ENCODE measurements around the gene TSPAN18. TPM values are rescaled to one million over a fixed set of nuclear protein-coding genes. Genes with fewer than 3 reads are reported as not detected.

TSPAN18 gene
- total RNA-seq, 2 experiments from 2014 or later: 0.85 to 0.92 TPM

DNA sequence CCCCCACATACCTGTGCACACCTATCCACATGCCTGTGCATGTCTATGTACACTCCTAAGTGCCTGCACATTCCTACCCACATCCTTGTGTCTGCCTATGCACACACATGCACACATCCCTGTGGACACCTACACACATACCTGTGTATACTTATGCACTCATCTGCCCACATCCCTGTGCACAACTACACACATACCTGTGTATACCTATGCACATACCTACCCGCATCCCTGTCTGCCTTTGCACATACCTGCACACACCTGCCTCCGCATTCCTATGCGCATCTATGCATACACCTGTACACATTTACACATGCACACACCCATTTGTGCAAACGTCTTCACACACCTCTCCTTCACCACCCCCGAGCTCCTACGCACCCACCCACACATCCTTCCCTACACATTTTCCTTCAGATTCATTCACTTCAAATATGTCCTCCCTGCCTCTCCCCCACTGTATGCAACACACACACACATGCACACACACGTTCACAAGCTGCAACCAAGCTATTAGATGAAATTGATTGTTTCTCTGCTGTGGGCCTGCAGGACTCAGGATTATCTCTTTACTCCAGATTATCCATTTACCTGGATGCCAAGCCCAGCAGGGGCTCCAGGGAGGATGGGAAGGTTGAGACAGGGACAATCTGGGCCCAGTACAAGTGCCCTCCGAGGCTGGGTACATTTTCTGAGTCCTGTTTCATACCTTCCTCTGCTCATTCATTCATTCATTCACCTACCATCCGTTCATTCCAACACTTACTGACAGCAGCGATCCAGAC lies 53.2 kb downstream of the TSPAN18 start:
- CTCF ChIA-PET: no interaction called here
- Mint-ChIP-seq H3K27me3 (peaks cover 1% of the 10 kb centered on the region), H3K4me3 (no peak overlapping the region), H3K36me3 (ENCODE audit: low read depth) (no peaks in the 10 kb centered on the region), H3K27ac (no peak overlapping the region), H3K4me1 (ENCODE audit: low read depth) (no peaks in the 10 kb centered on the region), H3K9me3 (no peaks in the 10 kb centered on the region)
- ATAC-seq (no peak), DNase-seq (no peak)
- TF ChIP-seq, protein P1, sequence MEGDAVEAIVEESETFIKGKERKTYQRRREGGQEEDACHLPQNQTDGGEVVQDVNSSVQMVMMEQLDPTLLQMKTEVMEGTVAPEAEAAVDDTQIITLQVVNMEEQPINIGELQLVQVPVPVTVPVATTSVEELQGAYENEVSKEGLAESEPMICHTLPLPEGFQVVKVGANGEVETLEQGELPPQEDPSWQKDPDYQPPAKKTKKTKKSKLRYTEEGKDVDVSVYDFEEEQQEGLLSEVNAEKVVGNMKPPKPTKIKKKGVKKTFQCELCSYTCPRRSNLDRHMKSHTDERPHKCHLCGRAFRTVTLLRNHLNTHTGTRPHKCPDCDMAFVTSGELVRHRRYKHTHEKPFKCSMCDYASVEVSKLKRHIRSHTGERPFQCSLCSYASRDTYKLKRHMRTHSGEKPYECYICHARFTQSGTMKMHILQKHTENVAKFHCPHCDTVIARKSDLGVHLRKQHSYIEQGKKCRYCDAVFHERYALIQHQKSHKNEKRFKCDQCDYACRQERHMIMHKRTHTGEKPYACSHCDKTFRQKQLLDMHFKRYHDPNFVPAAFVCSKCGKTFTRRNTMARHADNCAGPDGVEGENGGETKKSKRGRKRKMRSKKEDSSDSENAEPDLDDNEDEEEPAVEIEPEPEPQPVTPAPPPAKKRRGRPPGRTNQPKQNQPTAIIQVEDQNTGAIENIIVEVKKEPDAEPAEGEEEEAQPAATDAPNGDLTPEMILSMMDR (IDR thresholded peaks at IDR 0.05): no peak
- POLR2A ChIA-PET: no interaction called here
- intact Hi-C loops (cut with micrococcal nuclease): loop anchor here (5.0 to 10.0 kb wide), 3 partner anchors 112 to 223 kb away; no protein-coding TSS in a partner anchor

DNA sequence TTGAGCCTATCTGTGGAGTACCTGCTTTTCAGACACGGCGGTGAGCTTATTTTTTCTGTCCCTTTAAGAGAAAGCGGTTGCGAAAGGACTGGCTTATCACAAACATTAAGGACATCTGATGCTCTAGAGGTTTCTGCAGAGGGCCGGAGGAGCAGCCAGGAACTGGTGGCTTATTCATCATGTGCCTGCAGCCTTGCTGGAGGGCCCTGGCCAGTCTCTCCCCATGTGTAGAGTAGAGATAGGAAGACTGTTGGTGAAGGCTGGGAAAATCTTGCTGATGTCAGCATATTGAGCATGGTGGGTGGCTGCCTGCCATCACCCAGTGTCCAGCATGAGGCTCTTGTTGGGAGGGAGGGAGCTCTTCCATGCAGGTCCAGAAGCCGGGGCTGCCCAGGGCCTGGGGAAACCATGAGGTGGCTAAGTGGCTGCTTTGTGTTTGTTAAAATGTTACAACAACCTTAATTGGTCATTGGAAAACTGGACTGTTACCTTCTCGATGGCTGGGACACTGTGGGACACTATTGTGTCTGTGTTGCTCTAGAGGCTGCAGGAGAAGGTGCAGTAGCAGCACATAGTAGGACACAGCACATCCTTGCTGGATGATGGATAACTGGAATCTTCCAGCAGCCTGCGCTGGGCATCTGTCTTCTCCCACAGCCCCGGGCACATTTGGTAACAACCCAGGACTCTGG lies 54.3 kb downstream of the TSPAN18 start:
- H3K27ac Mint-ChIP-seq: no peak overlapping the region
- no peak for DNase-seq
- ChIA-PET CTCF (interaction anchor here (1.2 kb wide), 2 partner anchors 56 to 131 kb away, joined by 3 to 5 read pairs; no protein-coding TSS in a partner anchor), POLR2A (no interaction called here)
- ATAC-seq: no peak
- intact Hi-C loops (cut with micrococcal nuclease): no loop called here
- TF ChIP-seq, protein P1 (IDR thresholded peaks at IDR 0.05): no peak
- no peaks in the 10 kb centered on the region for H3K27me3 Mint-ChIP-seq
- no peaks in the 10 kb centered on the region for H3K4me1 Mint-ChIP-seq (ENCODE audit: low read depth)
- no peak overlapping the region for H3K4me3 Mint-ChIP-seq
- no peaks in the 10 kb centered on the region for H3K9me3 Mint-ChIP-seq
- no peaks in the 10 kb centered on the region for H3K36me3 Mint-ChIP-seq (ENCODE audit: low read depth)

DNA sequence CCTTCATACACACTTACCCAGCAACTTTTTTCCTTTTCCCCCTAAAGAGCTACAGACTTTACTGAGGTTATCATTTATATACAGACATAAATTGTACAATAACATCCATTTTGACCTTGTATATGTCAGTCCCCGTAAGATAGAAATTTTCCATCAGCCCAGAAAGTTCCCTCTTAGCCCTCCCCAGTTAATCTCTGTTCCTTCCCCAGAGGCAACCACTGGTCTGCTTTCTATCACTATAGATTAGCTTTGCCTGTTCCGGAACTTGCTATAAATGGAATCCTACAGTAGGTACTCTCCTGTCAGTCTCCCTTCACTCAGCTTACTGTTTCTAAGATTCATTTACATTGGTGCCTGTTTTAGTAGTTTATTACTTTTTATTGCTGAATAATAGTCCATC lies 54.9 kb downstream of the TSPAN18 start:
- TF ChIP-seq, protein P1 (IDR thresholded peaks at IDR 0.05): no peak
- H3K4me3 Mint-ChIP-seq: no peak overlapping the region
- H3K36me3 Mint-ChIP-seq (ENCODE audit: low read depth): no peaks in the 10 kb centered on the region
- ChIA-PET POLR2A (no interaction called here), CTCF (interaction anchor here (1.2 kb wide), 2 partner anchors 56 to 130 kb away, joined by 3 to 5 read pairs; no protein-coding TSS in a partner anchor)
- DNase-seq (no peak), ATAC-seq (no peak)
- H3K4me1 Mint-ChIP-seq (ENCODE audit: low read depth): no peaks in the 10 kb centered on the region
- no peaks in the 10 kb centered on the region for H3K27me3 Mint-ChIP-seq
- no peaks in the 10 kb centered on the region for H3K9me3 Mint-ChIP-seq
- intact Hi-C loops (cut with micrococcal nuclease): no loop called here
- H3K27ac Mint-ChIP-seq: no peak overlapping the region

DNA sequence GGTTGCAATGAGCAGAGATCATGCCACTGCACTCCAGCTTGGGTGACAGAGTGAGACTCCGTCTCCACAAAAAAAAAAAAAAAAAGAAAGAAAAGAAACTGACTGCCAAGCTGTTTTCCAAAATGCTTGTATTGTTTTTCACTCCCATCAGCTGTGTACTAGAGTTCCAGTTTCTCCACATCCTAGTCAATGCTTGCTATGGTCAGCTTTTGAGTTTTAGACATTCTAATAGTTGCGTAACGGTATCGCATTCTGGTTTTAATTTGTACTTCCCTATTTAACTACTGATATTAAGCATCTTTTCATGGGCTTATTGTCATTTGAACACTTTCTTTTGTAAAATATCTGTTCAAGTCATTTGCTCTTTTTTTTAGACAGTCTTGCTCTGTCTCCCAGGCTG lies 55.7 kb downstream of the TSPAN18 start:
- no peaks in the 10 kb centered on the region for H3K4me1 Mint-ChIP-seq (ENCODE audit: low read depth)
- H3K36me3 Mint-ChIP-seq (ENCODE audit: low read depth): no peaks in the 10 kb centered on the region
- H3K4me3 Mint-ChIP-seq: no peak overlapping the region
- TF ChIP-seq, protein P1 (IDR thresholded peaks at IDR 0.05): no peak
- H3K9me3 Mint-ChIP-seq: no peaks in the 10 kb centered on the region
- no peak for DNase-seq
- POLR2A ChIA-PET: no interaction called here
- H3K27ac Mint-ChIP-seq: no peak overlapping the region
- ATAC-seq: no peak
- CTCF ChIA-PET: interaction anchor here (0.7 to 1.2 kb wide), 2 partner anchors 57 to 112 kb away, joined by 3 read pairs; no protein-coding TSS in a partner anchor
- no peaks in the 10 kb centered on the region for H3K27me3 Mint-ChIP-seq
- intact Hi-C loops (cut with micrococcal nuclease): no loop called here

DNA sequence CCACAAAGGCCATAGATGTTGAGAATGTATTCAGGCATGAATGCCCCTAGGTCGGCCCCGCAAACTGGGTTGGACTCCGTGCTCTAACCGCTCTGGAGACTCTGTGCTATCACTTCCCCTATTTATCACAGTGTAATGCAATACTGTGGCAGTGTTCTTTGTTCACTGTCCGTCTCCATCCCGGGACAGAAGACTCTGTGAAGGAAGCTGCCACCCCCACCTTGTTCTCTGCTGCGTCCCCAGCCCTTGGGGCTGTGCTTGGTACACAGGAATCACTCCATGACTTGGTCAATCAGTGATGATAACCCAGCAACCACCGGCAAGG lies 57.6 kb downstream of the TSPAN18 start:
- no peaks in the 10 kb centered on the region for H3K27me3 Mint-ChIP-seq
- no peaks in the 10 kb centered on the region for H3K4me1 Mint-ChIP-seq (ENCODE audit: low read depth)
- ATAC-seq (no peak), DNase-seq (no peak)
- H3K4me3 Mint-ChIP-seq: no peak overlapping the region
- H3K9me3 Mint-ChIP-seq: no peaks in the 10 kb centered on the region
- intact Hi-C loops (cut with micrococcal nuclease): no loop called here
- H3K27ac Mint-ChIP-seq: no peak overlapping the region
- ChIA-PET CTCF (interaction anchor here (2.1 kb wide), 1 partner anchor 9 kb away, joined by 7 read pairs; no protein-coding TSS in a partner anchor), POLR2A (no interaction called here)
- H3K36me3 Mint-ChIP-seq (ENCODE audit: low read depth): no peaks in the 10 kb centered on the region
- TF ChIP-seq, protein P1 (IDR thresholded peaks at IDR 0.05): no peak

Data from activated CD8-positive, alpha-beta T cell treated with anti-CD3 and anti-CD28 coated beads for 36 hours (primary cell).